Effector CD8-positive, alpha-beta T cell (primary cell): ENCODE results near the gene METTL16.
"Not testable (repeated sequence)": the region's sequence is repeated elsewhere in the genome, so short reads cannot be mapped to it uniquely, and the experiment has no call there.

Source experiments
- DNase-seq: peaks from one replicate; lab custom pipeline; 2025; lab: John Stamatoyannopoulos, UW
- total RNA-seq, 4 experiments: gene quantifications; one replicate each; lab custom pipeline; 2026; lab: John Stamatoyannopoulos, UW

METTL16 gene
- 49.4 to 89.6 (median 77.6) reads per million in 4 experiments for total RNA-seq

GRCh38 chr17:2511462-2512369 lies at the start of gene METTL16:
TSS of gene METTL16 (minus strand) at chr17:2511888. CDS start at chr17:2502331, 9,557 bp downstream.
- peak; percentile 96 for DNase-seq

GRCh38 chr17:2560658-2561057 lies 49.0 kb upstream of the METTL16 start:
- no peak for DNase-seq

- no peak for DNase-seq
Measured at GRCh38 chr17:2551928-2552327, 40.2 kb upstream of the METTL16 start.

GRCh38 chr17:2551493-2551892 lies 39.8 kb upstream of the METTL16 start:
- DNase-seq: no peak

GRCh38 chr17:2549392-2550211 lies 37.9 kb upstream of the METTL16 start:
- DNase-seq: no peak

- not testable (repeated sequence) for DNase-seq
Measured at GRCh38 chr17:2548026-2548425, 36.3 kb upstream of the METTL16 start.

- DNase-seq: no peak
Measured at GRCh38 chr17:2547176-2547575, 35.5 kb upstream of the METTL16 start.

- no peak for DNase-seq
Measured at GRCh38 chr17:2545393-2545792, 33.7 kb upstream of the METTL16 start.

- no peak for DNase-seq
Measured at GRCh38 chr17:2542456-2542855, 30.8 kb upstream of the METTL16 start.

GRCh38 chr17:2542056-2542455 lies 30.4 kb upstream of the METTL16 start:
- DNase-seq: no peak

GRCh38 chr17:2537579-2537978 lies 25.9 kb upstream of the METTL16 start:
- DNase-seq: not testable (repeated sequence)

- DNase-seq: no peak
Measured at GRCh38 chr17:2532146-2532720, 20.5 kb upstream of the METTL16 start.

- not testable (repeated sequence) for DNase-seq
Measured at GRCh38 chr17:2531243-2531954, 19.7 kb upstream of the METTL16 start.

- DNase-seq: not testable (repeated sequence)
Measured at GRCh38 chr17:2521775-2522410, 10.2 kb upstream of the METTL16 start.

- DNase-seq: no peak
Measured at GRCh38 chr17:2521257-2521656, 9.6 kb upstream of the METTL16 start.

GRCh38 chr17:2517539-2517938 lies 5.9 kb upstream of the METTL16 start:
- no peak for DNase-seq

GRCh38 chr17:2511138-2511461 lies 588 bp downstream of the METTL16 start:
- DNase-seq: no peak

GRCh38 chr17:2510559-2510958 lies 1.1 kb downstream of the METTL16 start:
- no peak for DNase-seq

- DNase-seq: no peak
Measured at GRCh38 chr17:2508035-2508434, 3.7 kb downstream of the METTL16 start.

- DNase-seq: not testable (repeated sequence)
Measured at GRCh38 chr17:2507015-2507414, 4.7 kb downstream of the METTL16 start.

- no peak for DNase-seq
Measured at GRCh38 chr17:2503627-2504026, 8.1 kb downstream of the METTL16 start.
